Nephron (organoid): Measurements from ENCODE around the gene ARL5A.
A peak's percentile ranks its signal among the peaks of the same experiment; 100 is the strongest.

Experiments
- H3K27ac Mint-ChIP-seq, 3 experiments: 2 replicates each; pipeline ENCODE4 v1.8.0; 2020; ENCODE audit warnings: mixed read lengths in 3 of 3, mild to moderate bottlenecking in 2 of 3, moderate library complexity in 1 of 3
- H3K27me3 Mint-ChIP-seq: 2 replicates; pipeline ENCODE4 v1.8.0; 2021; ENCODE audit warnings: low read depth, mild to moderate bottlenecking, moderate library complexity, mixed read lengths
- H3K36me3 Mint-ChIP-seq: 2 replicates; pipeline ENCODE4 v1.8.0; 2020; ENCODE audit warnings: low read depth, mixed read lengths
- H3K4me1 Mint-ChIP-seq: 2 replicates; pipeline ENCODE4 v1.8.0; 2020; ENCODE audit warnings: mixed read lengths
- H3K4me3 Mint-ChIP-seq, 3 experiments: 2 replicates each; pipeline ENCODE4 v1.8.0; 2020; ENCODE audit warnings: mild to moderate bottlenecking in 3 of 3, mixed read lengths in 3 of 3, moderate library complexity in 2 of 3
- H3K9me3 Mint-ChIP-seq: 2 replicates; pipeline ENCODE4 v1.8.0; 2020; ENCODE audit warnings: mixed read lengths
- TF ChIP-seq, protein P1 (sequence below), 3 experiments: fragments of 200-600 bp; sonication (generic); IDR thresholded peaks; one replicate each; pipeline ENCODE4 v1.5.0; 2021; ENCODE audit warnings: antibody characterized with exemption in 3 of 3; ENCODE audit not compliant: unreplicated experiment in 3 of 3

Gene ARL5A

DNA sequence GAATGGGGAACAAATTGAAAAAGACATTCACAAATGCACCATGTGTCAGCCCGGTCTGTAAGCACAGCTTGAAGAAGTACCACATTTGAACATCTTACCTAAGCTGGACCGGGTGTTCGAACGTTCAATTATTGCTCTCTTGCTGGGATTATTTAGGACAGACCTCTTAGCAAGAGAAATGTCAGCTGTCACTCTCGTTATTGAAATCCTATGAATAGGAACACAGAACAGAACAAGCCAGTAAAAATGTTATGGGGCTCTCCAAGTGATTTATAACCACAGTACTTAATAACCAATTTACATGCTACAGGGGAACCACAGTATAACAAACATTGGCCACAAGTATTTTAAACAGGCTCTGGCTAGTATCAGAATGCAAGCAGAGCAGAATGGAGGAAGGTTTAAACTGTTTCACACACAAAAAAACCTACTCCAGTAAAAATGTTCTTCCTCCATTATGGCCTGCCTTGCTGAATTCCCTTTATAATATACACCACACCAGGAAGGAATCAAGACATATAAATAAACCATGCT lies 32.5 kb upstream of the ARL5A start:
- H3K36me3 Mint-ChIP-seq, result no peaks in the 10 kb centered on the region
- no peaks in the 10 kb centered on the region for H3K27me3 Mint-ChIP-seq
- no peaks in the 10 kb centered on the region for H3K9me3 Mint-ChIP-seq
- H3K4me1 Mint-ChIP-seq, result no peaks in the 10 kb centered on the region
- H3K4me3 Mint-ChIP-seq, result no peak overlapping the region
- H3K27ac Mint-ChIP-seq, result no peak overlapping the region
- TF ChIP-seq, protein P1, sequence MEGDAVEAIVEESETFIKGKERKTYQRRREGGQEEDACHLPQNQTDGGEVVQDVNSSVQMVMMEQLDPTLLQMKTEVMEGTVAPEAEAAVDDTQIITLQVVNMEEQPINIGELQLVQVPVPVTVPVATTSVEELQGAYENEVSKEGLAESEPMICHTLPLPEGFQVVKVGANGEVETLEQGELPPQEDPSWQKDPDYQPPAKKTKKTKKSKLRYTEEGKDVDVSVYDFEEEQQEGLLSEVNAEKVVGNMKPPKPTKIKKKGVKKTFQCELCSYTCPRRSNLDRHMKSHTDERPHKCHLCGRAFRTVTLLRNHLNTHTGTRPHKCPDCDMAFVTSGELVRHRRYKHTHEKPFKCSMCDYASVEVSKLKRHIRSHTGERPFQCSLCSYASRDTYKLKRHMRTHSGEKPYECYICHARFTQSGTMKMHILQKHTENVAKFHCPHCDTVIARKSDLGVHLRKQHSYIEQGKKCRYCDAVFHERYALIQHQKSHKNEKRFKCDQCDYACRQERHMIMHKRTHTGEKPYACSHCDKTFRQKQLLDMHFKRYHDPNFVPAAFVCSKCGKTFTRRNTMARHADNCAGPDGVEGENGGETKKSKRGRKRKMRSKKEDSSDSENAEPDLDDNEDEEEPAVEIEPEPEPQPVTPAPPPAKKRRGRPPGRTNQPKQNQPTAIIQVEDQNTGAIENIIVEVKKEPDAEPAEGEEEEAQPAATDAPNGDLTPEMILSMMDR (IDR thresholded peaks at IDR 0.05; ENCODE audit: unreplicated experiment in 3 of 3), result no peak

DNA sequence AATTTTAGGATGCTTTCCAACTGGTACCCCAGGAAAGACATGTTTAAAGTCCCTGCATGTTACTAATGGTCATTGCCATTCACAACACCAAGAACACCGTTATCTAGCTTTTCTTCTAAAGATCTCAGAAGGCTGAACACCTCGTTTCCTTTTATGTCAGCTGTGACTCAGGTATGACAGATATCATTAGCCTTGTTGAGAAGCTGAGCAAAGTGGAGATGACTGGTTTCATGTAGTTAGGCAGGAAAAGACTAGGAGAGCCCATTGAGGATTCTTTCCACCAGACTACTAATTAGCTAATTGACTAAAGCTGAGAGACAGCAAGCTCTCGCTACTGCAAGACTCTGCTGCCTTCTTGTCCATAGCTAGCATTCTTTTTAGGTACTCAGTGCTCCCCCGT lies 32.0 kb upstream of the ARL5A start:
- H3K27me3 Mint-ChIP-seq, result no peaks in the 10 kb centered on the region
- no peaks in the 10 kb centered on the region for H3K4me1 Mint-ChIP-seq
- H3K4me3 Mint-ChIP-seq, result no peak overlapping the region
- H3K27ac Mint-ChIP-seq, result no peak overlapping the region
- H3K9me3 Mint-ChIP-seq, result no peaks in the 10 kb centered on the region
- H3K36me3 Mint-ChIP-seq, result no peaks in the 10 kb centered on the region
- TF ChIP-seq, protein P1 (IDR thresholded peaks at IDR 0.05; ENCODE audit: unreplicated experiment in 3 of 3), result no peak

DNA sequence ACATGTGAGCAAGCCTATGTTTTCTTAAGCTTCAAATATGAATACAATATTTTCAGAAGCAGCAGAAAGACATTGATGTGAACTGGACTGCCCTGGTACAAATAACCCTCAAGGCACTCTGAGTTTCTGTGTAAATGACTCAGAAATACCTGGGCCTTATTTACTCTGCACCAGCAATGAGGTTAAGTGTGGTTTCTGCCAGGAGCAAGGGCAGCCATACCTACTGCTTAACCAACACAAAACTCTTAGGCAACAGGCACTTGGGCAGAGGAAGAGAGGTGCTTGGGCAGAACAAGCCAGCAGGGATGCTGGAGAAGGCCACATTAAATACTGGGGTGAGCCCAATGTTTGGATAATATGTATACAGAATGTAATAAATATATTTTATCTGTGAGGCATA lies 29.4 kb upstream of the ARL5A start:
- TF ChIP-seq, protein P1 (IDR thresholded peaks at IDR 0.05; ENCODE audit: unreplicated experiment in 3 of 3), result no peak
- Mint-ChIP-seq H3K36me3 (peaks cover 4% of the 10 kb centered on the region), H3K27me3 (no peaks in the 10 kb centered on the region), H3K4me3 (no peak overlapping the region), H3K27ac (no peak overlapping the region), H3K9me3 (no peaks in the 10 kb centered on the region), H3K4me1 (peaks cover 11% of the 10 kb centered on the region)

DNA sequence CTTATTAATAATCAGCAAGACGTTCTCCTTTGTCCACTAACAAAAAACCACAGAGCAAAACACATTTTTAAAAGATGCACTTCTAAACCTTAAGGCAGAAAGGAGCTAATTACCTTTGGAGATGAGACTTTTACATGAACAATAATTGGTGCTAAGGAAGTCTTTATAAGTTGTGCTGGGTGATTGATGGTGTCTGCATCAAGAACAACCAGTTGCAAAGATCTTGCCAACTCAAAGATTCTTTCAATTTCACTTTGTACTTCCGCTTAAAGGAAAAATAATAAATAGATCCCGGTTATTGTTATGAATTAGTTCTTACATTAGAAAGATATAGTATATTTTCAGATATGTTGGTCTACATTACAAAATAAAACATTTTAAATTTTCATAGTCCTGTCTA lies 26.9 kb upstream of the ARL5A start:
- no peaks in the 10 kb centered on the region for H3K9me3 Mint-ChIP-seq
- no peaks in the 10 kb centered on the region for H3K27me3 Mint-ChIP-seq
- H3K36me3 Mint-ChIP-seq, result peaks cover 4% of the 10 kb centered on the region
- TF ChIP-seq, protein P1 (IDR thresholded peaks at IDR 0.05; ENCODE audit: unreplicated experiment in 3 of 3), result no peak
- no peak overlapping the region for H3K27ac Mint-ChIP-seq
- H3K4me1 Mint-ChIP-seq, result peaks cover 20% of the 10 kb centered on the region
- H3K4me3 Mint-ChIP-seq, result no peak overlapping the region

GRCh38 chr2:151853070-151853758 lies 25.0 kb upstream of the ARL5A start:
- Mint-ChIP-seq H3K4me1 (peaks cover 20% of the 10 kb centered on the region), H3K27ac (peak overlapping the region in 1 of 3 experiments; percentile 59), H3K27me3 (no peaks in the 10 kb centered on the region), H3K4me3 (no peak overlapping the region), H3K9me3 (no peaks in the 10 kb centered on the region), H3K36me3 (peaks cover 4% of the 10 kb centered on the region)
- TF ChIP-seq, protein P1 (IDR thresholded peaks at IDR 0.05; ENCODE audit: unreplicated experiment in 3 of 3), result no peak
